SK-N-MC (cell line): ENCODE measurements around the gene POT1.

ENCODE experiments used
- DNase-seq: peaks from one replicate; pipeline ENCODE4 v3.0.0-alpha.2; 2011; ENCODE audit warnings: low read depth, low spot score
- H3K27ac ChIP-seq: fragments of 200-600 bp; sonication (generic); 2 replicates; pipeline ENCODE4 v1.5.1; 2016; ENCODE audit warnings: mixed run types
- H3K36me3 ChIP-seq: fragments of 200-600 bp; sonication (generic); 2 replicates; pipeline ENCODE4 v1.6.1; 2017; ENCODE audit warnings: antibody characterized with exemption, low read length, mixed read lengths; ENCODE audit not compliant: insufficient read depth
- H3K4me3 ChIP-seq: fragments of 200-600 bp; sonication (generic); 2 replicates; pipeline ENCODE4 v1.5.1; 2016
- H3K9ac ChIP-seq: fragments of 200-600 bp; sonication (generic); 2 replicates; pipeline ENCODE4 v1.8.0; 2017; ENCODE audit warnings: mixed run types, mixed read lengths; ENCODE audit not compliant: insufficient read length
- H3K9me3 ChIP-seq: fragments of 200-600 bp; sonication (generic); 2 replicates; pipeline ENCODE4 v1.6.1; 2017; ENCODE audit warnings: low read depth, mild to moderate bottlenecking, antibody characterized with exemption, low read length, moderate library complexity, mixed read lengths
- EZH2 ChIP-seq: fragments of 200-600 bp; sonication (generic); IDR thresholded peaks from one replicate; pipeline ENCODE4 v1.6.1; 2017; ENCODE audit warnings: antibody characterized with exemption
- FOXP2 ChIP-seq: optimal IDR thresholded peaks from 2 replicates; pipeline ENCODE3; 2011; ENCODE audit warnings: mild to moderate bottlenecking, moderate library complexity; ENCODE audit not compliant: insufficient read depth; ENCODE audit errors: extremely low read length, control extremely low read depth
- POLR2AphosphoS5 ChIP-seq: IDR thresholded peaks from 2 replicates; pipeline ENCODE4 v1.6.1; 2012; ENCODE audit warnings: mild to moderate bottlenecking, low read depth, low read length, borderline replicate concordance

The POT1 gene

GRCh38 chr7:124810605-124811004 lies 119.0 kb downstream of the POT1 start:
- H3K27ac ChIP-seq = no peak overlapping the region
- no peak overlapping the region for H3K4me3 ChIP-seq
- no peak overlapping the region for H3K9ac ChIP-seq
- TF ChIP-seq FOXP2 (no peak), EZH2 (no peak), POLR2AphosphoS5 (no peak)
- no peaks in the 10 kb centered on the region for H3K36me3 ChIP-seq
- no peak for DNase-seq
- no peaks in the 10 kb centered on the region for H3K9me3 ChIP-seq

GRCh38 chr7:124808206-124808605 lies 121.4 kb downstream of the POT1 start:
- Histone ChIP-seq H3K9me3 (no peaks in the 10 kb centered on the region), H3K36me3 (no peaks in the 10 kb centered on the region), H3K27ac (no peak overlapping the region), H3K9ac (no peak overlapping the region), H3K4me3 (no peak overlapping the region)
- DNase-seq = no peak
- TF ChIP-seq EZH2 (no peak), FOXP2 (no peak), POLR2AphosphoS5 (no peak)

- Histone ChIP-seq H3K27ac (no peak overlapping the region), H3K36me3 (no peaks in the 10 kb centered on the region), H3K9me3 (no peaks in the 10 kb centered on the region), H3K9ac (no peak overlapping the region), H3K4me3 (no peak overlapping the region)
- DNase-seq = no peak
- TF ChIP-seq POLR2AphosphoS5 = no peak
- TF ChIP-seq EZH2 = no peak
- no peak for TF ChIP-seq FOXP2
Observed at GRCh38 chr7:124801330-124801895, 128.2 kb downstream of the POT1 start.

DNA sequence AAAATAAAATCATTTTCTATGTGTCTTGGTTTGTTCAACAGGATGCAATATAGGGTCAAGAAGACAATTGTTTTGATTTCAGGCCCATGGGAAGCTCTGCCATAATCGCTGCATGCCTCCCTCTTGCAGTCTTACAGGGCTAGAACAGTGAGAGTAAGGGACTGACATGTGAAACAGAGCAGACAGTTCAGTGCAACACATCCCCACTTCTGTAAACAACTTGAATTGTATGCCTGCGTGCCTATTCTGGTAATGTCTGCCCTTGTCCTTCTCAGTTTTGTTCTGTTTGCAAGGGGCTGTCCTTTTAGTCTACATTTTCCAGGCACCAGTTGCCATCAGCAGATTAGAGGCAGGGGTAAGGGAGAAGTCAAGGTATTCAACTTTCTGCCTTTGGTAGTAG lies 129.2 kb downstream of the POT1 start:
- TF ChIP-seq POLR2AphosphoS5 (no peak), FOXP2 (no peak), EZH2 (no peak)
- no peak for DNase-seq
- H3K36me3 ChIP-seq = no peaks in the 10 kb centered on the region
- H3K9ac ChIP-seq = no peak overlapping the region
- no peaks in the 10 kb centered on the region for H3K9me3 ChIP-seq
- no peak overlapping the region for H3K27ac ChIP-seq
- H3K4me3 ChIP-seq = no peak overlapping the region

- H3K9me3 ChIP-seq = no peaks in the 10 kb centered on the region
- TF ChIP-seq EZH2 (no peak), POLR2AphosphoS5 (no peak), FOXP2 (no peak)
- H3K9ac ChIP-seq = no peak overlapping the region
- DNase-seq = no peak
- H3K36me3 ChIP-seq = no peaks in the 10 kb centered on the region
- no peak overlapping the region for H3K4me3 ChIP-seq
- no peak overlapping the region for H3K27ac ChIP-seq
Observed at GRCh38 chr7:124799448-124799847, 130.2 kb downstream of the POT1 start.

- TF ChIP-seq POLR2AphosphoS5 = no peak
- no peak for TF ChIP-seq FOXP2
- TF ChIP-seq EZH2 = no peak
- H3K9ac ChIP-seq = no peak overlapping the region
- no peak overlapping the region for H3K27ac ChIP-seq
- no peaks in the 10 kb centered on the region for H3K36me3 ChIP-seq
- no peak overlapping the region for H3K4me3 ChIP-seq
- no peak for DNase-seq
- H3K9me3 ChIP-seq = no peaks in the 10 kb centered on the region
Observed at GRCh38 chr7:124796771-124797170, 132.9 kb downstream of the POT1 start.

- H3K36me3 ChIP-seq = no peaks in the 10 kb centered on the region
- TF ChIP-seq FOXP2 = no peak
- no peak for TF ChIP-seq POLR2AphosphoS5
- no peak for TF ChIP-seq EZH2
- no peak overlapping the region for H3K4me3 ChIP-seq
- DNase-seq = no peak
- H3K9me3 ChIP-seq = no peaks in the 10 kb centered on the region
- H3K9ac ChIP-seq = no peak overlapping the region
- H3K27ac ChIP-seq = no peak overlapping the region
Observed at GRCh38 chr7:124792696-124793095, 136.9 kb downstream of the POT1 start.

GRCh38 chr7:124792002-124792401 lies 137.6 kb downstream of the POT1 start:
- Histone ChIP-seq H3K36me3 (no peaks in the 10 kb centered on the region), H3K9ac (no peak overlapping the region), H3K9me3 (no peaks in the 10 kb centered on the region), H3K4me3 (no peak overlapping the region), H3K27ac (no peak overlapping the region)
- no peak for DNase-seq
- no peak for TF ChIP-seq EZH2
- TF ChIP-seq FOXP2 = no peak
- no peak for TF ChIP-seq POLR2AphosphoS5

DNA sequence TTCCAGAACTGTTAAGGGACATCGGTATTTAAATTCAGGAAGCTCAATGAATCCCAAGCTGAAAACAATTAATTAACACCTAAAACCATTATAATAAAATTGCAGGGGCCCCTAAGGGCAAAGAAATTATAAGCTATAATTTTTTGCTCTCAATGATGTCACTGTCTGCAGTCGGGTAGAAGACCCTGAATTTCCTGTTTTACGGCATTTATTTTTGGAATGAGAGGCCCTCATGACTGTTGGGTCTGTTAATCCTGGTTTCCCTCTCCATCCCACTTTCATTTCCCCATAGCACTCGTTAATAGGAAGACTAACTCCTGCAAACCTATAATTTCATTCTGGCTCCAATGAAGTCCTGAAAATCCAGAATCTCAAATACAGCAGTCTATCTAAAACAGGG lies 138.2 kb downstream of the POT1 start:
- TF ChIP-seq POLR2AphosphoS5 (no peak), EZH2 (no peak), FOXP2 (no peak)
- Histone ChIP-seq H3K9me3 (no peaks in the 10 kb centered on the region), H3K9ac (no peak overlapping the region), H3K4me3 (no peak overlapping the region), H3K27ac (no peak overlapping the region), H3K36me3 (no peaks in the 10 kb centered on the region)
- DNase-seq = no peak
